GM21390 (cell line): ENCODE measurements around the gene PLEK.
"Not testable (repeated sequence)": the region's sequence is repeated elsewhere in the genome, so short reads cannot be mapped to it uniquely, and the experiment has no call there.

Source experiments
- ATAC-seq: cut with Tn5 transposase; IDR thresholded peaks from one replicate; pipeline ENCODE4 v1.9.1; 2021; ENCODE audit not compliant: unreplicated experiment

Gene PLEK

DNA sequence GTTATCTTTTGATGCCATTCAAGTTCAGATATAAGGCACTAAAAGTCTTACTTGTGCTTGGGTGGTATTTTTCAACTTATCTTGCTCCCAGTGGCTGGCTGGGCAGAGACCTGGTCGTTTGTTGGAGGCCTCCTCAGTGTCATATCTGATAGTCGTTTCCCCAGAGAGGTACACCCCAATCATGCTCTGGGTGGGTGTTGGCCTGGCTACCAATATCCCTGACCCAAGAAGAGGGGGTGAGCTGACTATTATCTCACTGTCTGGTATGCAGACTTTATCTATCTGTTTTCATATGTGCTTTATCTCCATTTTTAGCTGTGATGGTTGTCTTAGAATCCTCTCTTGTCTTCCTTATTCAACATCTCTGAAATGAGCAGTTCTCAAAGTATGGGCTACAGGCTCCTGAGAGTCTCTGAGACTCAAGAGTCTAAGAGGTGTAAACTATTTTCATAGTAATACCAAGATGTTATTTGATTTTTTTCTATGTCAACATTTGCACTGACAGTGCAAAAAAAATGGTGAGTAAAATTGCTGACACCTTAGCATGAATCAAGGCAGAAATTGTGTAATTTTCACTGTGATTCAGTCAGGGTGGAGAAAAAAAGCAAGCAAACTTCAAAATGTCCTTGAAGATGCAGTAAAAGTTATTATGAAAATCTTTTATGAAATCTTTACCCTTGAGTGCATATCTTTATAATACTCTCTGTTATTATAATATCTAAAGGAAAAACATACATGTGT is 12.3 kb upstream of the PLEK start:
- ATAC-seq = no peak

GRCh38 chr2:68356599-68357239 is 8.4 kb upstream of the PLEK start:
- no peak for ATAC-seq

- peak; percentile 49 for ATAC-seq
Measured at GRCh38 chr2:68357605-68358337, 7.3 kb upstream of the PLEK start.

- ATAC-seq = no peak
Measured at GRCh38 chr2:68359889-68360288, 5.2 kb upstream of the PLEK start.

GRCh38 chr2:68362069-68362468 is 3.0 kb upstream of the PLEK start:
- peak; percentile 50 for ATAC-seq

DNA sequence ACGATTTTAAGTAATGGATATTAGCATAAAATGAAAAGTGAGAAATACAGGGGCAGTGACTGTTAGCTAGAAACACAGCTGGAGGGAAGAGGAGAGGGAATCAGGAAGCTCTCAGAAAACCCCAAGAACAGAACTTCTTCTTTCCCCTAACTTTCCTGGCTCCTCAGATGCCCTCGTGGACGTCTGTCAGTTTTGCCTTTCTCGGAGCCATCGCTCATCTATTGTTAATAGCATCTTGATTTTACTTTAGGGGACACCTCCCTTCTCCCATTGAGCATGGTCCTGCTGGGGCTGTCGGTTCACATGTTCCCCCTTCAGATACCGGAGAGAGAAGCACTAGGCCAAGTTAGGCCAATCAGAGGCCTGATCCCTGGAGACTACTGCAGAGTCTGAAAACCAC is 2.3 kb upstream of the PLEK start:
- no peak for ATAC-seq

DNA sequence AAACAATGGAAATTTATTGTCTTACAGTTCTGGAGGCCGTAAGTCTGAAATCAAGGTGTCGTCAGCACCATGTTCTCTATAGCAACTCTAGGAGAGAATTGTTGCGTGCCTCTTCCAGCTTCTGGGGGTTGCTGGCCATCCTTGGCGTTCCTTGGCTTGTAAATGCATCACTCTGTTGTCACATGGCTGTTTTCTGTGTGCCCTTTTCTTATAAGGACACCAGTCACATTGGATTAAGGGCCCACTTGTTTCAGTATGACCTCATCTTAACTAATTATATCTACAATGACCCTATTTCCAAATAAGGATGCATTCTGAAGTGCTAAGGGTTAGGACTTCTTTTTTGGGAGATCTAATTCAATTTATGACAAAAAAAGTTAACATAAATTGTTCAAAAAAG is 1.4 kb upstream of the PLEK start:
- ATAC-seq = no peak

GRCh38 chr2:68366083-68366560 is 1.0 kb downstream of the PLEK start:
- no peak for ATAC-seq

DNA sequence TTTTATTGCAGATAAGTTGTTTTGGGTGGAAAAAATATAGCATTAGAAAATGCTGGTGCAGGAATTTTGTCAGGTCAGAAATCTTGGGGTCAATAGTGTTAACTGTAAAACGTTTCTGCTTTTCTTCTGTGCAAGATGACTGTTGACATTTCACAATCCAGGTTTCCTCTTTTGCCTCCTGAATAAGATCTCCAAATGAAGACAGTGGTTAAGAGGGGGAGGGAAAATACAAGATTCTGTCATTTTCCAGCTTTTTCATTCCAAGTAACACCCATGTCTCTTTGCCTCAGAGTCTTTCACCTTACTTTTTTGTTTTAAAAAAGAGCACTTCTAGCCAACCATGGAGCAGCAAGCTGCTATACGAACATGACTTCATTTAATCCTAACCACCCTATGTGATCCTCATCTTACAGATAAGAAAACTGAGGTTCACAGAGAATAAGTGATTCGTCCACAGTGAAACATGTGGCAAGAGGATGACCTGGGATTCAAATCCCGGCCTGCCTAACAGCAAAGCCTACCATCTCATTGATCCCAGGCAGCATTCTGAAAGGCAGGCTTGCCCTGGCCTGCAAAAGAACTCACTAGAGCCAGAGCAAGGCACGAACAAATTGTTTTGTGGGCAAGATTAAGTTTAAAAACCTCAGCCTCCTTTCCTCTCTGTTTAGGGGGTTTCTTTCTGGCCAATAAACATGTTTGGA is 3.0 kb downstream of the PLEK start:
- ATAC-seq = no peak

DNA sequence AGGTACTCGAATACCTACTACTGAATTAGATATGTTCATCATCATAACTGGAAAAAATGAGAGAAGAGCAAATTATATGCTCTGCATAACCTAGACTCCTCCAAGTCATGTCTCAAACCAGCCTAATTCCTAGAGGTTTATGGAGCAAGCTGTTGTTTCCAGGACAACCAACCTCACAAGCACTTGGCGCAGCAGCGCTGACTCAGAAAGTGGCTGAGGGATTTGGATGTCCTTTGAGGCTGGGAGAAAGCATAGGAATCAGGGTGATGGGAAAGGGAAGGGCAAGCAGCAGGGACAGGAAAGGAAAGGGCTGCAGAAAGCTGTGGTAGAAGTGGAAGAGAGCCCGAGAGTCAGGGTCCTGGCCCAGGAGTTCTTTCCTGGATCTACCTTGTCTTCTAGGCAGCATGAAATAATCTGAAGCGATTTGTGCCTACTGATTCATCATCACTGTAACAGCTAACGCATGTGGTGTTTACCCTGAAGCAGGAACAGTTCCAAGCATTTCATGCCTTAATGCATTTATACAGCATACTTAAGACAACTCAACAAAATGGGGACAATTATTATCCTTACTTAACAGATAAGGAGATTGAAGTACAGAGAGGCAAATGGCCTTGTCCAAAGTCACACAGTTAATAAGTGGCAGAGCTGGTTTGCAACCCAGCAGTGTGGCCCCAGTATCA is 3.7 kb downstream of the PLEK start:
- no peak for ATAC-seq

DNA sequence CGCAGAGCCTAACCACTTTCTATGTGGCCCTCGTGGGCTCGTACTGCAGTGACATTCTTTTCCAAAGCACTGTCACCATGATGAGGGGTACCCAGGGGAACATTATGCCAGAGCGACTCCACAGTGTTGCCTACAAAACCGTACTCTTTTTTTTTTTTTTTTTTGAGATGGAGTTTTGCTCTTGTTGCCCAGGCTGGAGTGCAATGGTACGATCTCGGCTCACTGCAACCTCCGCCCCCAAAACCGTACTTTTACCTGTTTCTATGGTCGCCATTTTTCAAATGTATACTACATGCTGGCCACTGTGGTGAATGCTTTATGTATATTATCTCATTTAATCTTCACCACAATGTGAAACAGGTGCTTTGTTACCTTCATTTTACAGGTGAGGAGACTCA is 4.3 kb downstream of the PLEK start:
- no peak for ATAC-seq

DNA sequence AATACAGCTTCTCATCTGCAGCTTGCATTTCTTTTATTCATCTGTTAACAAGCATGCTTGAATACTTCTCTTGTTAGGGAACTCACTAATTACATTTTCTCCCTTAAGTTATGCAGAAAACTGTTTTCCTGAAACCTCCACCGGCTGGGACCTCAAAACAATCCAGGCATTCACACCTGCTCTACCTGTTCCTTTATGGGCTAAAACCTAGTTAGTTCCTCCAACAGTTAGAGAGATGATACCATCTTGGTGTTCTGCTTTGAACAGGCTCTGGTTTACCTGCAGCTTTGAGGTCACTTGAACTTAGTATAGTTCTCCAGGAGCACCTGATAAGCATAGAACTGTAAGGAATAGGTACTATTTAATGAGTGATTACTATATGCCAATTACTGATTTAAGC is 6.1 kb downstream of the PLEK start:
- no peak for ATAC-seq

GRCh38 chr2:68371581-68371980 is 6.5 kb downstream of the PLEK start:
- ATAC-seq = no peak

GRCh38 chr2:68372485-68372884 is 7.4 kb downstream of the PLEK start:
- ATAC-seq = no peak

GRCh38 chr2:68374184-68374583 is 9.1 kb downstream of the PLEK start:
- no peak for ATAC-seq

GRCh38 chr2:68375582-68375981 is 10.5 kb downstream of the PLEK start:
- ATAC-seq = no peak

DNA sequence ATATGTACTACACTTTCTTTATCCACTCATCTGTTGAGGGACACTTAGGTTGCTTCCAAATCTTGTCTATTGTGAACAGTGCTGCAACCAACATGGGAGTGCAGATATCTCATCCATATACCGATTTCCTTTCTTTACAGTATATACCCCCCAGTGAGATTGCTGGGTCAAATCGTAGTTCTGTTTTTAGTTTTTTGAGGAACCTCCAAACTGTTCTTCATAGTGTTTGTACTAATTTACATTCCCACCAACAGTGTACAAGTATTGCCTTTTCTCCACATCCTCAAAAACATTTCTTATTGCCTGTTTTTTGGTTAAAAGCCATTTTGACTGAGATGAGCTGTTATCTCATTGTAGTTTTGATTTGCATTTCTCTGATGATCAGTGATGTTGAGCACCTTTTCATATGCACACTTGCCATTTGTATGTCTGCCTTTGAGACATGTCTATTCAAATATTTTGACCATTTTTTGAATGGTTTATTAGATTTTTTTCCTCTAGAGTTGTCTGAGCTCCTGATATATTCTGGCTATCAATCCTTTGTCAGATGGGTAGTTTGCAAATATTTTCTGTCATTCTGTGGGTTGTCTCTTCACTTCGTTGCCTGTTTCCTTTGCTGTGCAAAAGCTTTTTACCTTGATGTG is 12.2 kb downstream of the PLEK start:
- peak; percentile 35 for ATAC-seq

DNA sequence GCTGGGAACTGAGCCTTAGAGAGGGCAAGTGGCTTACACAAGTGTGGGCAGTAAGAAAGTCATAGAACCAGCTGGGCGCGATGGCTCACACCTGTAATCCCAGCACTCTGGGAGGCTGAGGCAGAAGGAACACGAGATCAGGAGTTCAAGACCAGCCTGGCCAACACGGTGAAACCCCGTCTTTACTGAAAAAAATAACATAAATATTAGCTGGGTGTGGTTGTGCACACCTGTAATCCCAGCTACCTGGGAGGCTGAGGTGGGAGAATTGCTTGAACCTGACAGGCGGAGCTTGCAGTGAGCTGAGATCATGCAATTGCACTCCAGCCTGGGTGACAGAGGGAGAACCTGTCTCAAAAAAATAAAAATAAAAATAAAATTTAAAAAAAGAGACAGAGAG is 13.7 kb downstream of the PLEK start:
- not testable (repeated sequence) for ATAC-seq

GRCh38 chr2:68379184-68379708 is 14.2 kb downstream of the PLEK start:
- no peak for ATAC-seq

DNA sequence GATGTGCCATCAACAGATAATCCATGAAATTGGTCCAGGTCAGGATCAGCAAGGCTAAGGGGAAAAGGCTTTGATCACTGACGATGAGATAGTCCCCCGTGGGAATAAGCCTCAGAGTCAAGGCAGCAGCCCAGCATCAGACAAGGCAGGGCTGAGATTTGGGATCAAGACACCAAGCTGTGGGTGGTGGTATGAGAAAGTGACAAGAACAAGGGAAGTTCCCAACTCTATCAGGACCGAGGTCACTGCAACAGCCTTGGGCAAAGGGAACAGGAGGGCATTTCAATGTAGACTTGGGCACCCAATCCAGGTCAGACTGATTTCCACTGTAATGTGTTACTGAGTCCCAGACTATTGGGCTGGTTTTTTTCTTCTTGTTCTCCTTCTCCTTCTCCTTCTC is 18.7 kb downstream of the PLEK start:
- ATAC-seq = no peak
